GM11168 (cell line): Measurements from ENCODE around the gene ITGB4.
"Not testable (repeated sequence)": the region's sequence is repeated elsewhere in the genome, so short reads cannot be mapped to it uniquely, and the experiment has no call there.

ENCODE experiments used
- in situ Hi-C: fragments of 300-500 bp; cut with MboI; formaldehyde crosslinking; loops from one replicate; pipeline ENCODE4 v1.12.0; 2022; ENCODE audit warnings: low sequenced_read_pairs; ENCODE audit not compliant: unreplicated experiment

Gene ITGB4

DNA sequence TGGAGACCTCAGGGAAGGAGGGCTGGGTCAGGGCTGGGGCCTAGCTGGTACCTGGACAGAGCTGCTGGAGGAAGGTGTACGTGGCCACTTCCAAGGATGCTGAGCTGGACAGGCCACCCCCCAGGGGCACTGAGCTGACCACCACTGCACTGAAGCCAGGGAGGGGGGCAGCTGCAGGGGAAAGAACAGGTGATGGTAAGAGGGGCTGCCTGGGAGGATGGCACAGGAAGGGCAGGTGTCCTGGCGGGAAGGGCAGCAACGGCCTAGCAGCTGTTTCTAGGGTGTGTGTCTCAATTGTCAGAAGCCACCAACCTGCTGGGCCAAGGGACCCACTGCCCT is 42.0 kb downstream of the ITGB4 start:
- in situ Hi-C loops: no loop called here

DNA sequence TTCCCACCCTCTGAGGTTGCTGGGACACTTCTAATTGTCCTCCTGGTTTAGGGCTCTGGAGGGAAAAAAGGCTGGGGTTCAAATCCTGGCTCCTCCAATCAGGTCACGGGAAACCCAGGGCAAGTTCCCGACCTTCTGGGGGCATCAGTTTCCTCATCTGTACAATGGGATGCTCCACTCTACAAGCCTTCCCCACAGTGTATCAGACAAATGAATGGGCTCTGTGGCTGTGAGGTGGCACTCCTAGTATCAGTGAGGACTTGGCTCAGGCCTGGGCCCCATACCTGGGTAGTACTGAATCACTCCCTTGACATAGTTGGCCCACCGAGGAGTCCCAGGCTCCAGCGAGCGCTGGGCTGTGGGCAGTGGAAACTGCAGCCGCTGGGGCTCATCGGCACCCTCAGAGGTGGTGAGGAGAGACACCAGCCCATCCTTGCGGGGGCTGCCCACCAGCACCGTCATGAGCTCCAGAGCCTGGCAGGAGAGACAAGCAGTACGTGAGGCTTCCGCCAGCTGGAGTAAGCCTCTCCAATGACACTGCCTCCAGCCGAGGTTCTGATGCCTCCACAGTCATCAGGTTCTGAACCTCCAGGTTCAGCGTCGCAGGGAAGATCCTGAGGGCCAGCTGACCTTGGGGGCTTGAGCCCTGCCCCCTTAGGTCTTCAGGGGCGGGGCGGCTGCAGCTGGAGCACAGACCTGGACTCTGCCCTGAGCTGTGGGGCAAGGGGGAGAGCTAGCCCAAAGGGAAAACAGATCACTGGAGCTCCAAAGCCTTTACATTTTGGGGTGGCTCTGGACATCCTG is 42.6 kb downstream of the ITGB4 start:
- in situ Hi-C loops: no loop called here

DNA sequence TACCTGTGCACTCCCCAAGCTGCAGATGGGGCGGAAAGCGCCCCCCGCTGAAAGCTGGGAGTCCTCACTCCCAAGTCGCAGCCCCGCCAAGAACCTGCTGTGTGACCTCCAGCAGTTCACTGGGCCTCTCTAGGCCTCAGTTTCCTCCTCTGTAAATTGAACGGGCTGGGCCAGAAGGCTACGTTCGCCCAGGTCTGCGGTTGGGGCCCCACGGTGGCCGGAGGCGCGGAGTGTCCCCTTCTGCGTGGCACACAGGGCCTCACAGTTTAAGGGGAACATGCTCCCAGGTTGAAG is 43.1 kb downstream of the ITGB4 start:
- in situ Hi-C loops: no loop called here

DNA sequence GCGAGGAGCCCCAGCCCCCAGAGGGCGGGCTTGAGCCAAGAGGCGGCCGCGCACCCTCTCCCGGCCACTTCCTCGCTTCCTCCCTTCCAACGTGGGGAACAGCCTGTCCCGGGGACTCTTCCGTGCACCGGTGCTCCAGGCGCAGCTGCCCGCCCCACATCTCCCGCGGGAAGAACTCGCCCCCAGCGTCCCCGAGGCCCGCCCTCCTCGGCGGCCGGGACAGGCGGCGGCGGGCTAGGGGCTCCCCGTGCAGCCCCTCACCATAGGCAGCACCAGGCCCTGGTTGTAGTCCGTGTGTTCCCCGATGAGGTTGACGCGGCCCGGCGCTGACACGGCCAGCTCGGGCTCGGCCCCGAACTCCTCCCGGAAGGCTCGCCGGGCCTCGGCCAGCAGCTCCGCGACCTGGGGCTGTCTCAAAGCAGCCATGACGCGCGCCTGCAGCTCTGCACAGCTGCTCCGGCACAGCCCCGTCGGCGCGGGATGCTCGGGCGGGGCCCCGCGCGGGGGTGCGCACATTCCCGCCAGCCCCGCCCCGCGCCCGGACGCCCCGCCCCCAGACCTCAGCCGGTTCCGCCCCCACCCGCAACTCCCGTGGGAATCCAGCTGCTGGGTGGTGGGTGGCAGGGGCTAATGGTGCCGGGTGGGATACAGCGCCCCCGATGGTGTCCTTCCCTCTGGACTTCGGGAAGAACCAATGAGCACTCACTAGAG is 43.6 kb downstream of the ITGB4 start, which contains the start of gene GALK1:
Gene GALK1, minus strand, starts transcription at position 482 of the 711 bp plus-strand sequence. Its CDS starts 56 bp downstream, at position 426.
- in situ Hi-C loops: no loop called here

DNA sequence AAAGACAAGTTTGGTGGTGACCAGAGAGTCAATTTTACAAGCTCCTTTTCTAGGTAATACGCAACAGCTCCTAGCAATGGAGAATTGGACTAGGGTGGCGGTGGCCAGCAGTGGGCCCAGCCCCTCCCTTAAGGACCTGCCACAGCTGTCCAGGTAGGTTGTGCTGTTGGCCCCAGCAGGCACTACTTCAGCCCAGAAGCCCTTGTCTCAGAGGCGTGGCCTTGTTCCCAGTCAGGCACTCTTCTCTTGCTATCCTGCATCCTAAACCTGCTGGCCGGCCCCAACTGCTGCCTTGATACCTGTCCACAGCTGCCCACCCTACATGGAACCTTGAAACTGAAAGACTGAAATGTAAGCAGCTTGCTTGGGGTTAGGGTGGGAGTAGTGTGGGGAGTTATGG is 44.7 kb downstream of the ITGB4 start:
- in situ Hi-C loops: no loop called here

DNA sequence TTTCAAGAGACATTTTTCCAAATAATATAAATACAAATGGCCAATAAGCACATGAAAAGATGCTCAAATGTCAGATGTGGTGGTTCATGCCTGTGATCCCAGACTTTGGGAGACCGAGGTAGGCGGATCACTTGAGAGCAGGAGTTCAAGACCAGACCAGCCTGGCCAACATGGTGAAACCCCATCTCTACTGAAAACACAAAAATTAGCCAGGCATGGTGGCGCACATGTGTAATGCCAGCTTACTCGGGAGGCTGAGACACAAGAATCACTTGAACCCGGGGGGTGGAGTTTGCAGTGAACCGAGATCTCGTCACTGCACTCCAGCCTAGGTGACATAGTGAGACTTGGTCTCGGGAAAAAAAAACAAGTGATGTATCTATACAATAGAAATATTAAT is 46.6 kb downstream of the ITGB4 start:
- in situ Hi-C loops: no loop called here

DNA sequence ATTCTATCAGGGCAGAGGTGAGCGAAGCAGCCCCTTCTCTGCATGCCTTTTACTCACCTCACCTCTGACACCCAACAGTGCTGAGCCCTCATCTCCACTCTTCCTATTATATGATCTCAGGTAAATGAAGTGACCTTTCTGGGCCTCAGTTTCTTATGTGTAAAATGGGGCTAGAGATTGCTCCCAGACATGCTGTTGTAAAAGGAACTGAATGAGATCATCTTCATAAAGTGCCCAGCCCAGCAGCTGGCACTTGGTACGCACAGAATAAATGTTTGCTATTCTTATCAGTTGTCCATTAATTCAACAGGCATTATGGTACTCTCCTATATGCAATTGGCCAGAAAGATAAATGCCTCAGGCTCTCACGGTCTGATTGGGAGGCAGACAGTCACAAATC is 48.3 kb downstream of the ITGB4 start:
- in situ Hi-C loops: no loop called here

DNA sequence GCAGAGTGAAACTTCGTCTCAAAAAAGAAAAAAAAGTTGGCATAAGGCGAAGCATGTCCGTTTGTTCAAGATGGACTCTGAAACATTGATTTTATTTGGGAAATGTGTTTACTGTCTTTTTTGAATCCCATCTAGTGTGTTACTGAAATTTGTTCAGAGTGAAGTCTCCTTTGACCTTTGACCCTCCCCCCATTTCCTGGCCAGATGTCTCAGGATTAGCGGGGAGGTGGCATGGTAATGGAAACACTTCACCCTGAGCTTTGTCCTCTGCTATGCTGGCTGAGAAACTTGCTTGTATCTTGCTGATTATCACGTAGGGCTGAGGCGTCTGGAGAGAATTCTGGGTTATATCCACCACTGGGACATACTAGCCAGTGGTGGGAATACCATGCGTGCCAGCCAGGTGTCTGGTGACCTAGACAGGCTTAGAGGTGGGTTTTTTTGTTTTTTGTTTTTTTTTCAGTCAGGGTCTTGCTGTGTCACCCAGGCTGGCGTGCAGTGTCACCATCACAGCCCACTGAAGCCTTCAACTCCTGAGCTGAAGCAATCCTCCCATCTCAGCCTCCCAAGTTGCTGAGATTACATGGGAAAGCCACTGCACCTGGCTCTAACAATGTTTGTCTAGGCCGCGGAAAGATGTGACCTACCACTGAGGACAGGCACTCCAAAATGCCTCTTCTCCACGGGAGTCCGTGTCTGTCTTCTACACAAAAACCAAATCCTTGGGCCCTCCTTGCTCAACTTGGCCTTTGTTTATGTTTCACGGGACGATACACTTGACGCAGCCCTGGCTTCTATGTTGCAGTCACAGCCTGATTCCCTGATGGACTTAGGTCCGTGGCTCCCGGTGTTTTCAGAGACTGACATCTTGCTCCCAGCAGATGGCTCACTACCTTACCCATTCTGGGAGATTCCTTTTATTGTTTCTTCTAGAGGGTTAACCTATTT is 50.3 kb downstream of the ITGB4 start:
- in situ Hi-C loops: no loop called here

DNA sequence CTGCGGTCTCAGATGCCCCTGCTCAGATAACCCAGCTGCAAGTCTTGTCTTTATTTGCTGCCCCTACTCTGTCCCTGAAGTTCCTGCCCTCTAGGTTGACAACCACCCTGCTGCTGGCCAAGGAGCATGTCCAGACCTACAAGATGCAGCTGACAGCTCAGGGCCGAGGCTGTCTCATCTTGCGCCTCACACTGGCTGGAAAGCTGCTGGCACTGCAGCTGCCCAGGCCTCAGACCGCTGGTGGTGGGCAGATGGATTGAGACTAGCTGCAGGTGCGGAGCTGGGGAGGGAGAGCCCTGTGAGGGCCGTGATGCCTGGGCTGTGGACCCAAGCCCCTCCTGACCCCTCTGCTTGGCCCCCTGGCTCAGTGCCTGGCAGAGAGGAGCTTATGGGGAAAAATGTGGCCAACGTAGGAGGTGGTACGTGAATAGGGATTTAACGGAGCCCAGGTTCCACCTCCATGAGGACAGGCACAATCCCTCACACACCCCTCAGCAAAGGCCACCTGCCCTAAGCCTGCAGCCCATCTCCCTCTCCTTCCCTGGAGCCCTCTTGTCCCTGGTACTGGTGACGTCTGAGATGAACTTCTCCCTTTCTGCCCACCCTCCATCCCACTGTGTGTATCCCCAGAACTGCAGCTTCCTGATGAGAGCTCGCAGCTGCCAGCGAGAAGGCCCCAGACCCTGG is 52.0 kb downstream of the ITGB4 start:
- in situ Hi-C loops: no loop called here

DNA sequence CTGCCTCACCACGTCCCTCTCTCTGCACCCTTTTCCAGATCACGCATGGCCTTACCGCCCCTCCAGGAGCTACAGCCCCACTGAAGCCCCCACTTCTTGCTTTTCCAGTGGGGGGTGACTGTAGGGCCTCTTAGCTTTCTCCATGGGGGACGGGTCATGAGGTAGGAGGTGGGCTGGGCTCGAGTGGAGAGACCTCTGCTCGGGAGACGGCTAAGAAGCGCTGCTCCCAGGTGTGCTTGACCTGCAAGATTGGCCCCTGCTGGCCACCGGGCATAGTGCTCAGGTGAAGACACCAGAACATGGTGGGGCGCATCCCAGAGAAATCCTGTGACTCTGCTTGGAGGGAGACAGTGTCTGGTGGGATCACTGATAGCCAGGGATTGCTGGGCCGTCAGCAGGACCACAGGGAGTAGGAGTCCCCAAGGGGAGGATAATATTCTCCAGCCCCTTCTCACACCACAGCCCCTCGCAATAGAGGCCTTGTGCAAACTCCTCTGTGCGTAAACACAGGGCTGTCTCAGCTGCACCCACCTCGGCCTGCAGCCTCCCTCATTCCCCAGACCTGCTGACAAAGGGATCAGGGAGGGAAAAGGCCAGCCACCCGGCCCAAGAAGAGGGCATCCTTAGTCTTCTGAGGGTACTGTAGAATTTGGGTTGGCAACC is 52.7 kb downstream of the ITGB4 start:
- in situ Hi-C loops: no loop called here

DNA sequence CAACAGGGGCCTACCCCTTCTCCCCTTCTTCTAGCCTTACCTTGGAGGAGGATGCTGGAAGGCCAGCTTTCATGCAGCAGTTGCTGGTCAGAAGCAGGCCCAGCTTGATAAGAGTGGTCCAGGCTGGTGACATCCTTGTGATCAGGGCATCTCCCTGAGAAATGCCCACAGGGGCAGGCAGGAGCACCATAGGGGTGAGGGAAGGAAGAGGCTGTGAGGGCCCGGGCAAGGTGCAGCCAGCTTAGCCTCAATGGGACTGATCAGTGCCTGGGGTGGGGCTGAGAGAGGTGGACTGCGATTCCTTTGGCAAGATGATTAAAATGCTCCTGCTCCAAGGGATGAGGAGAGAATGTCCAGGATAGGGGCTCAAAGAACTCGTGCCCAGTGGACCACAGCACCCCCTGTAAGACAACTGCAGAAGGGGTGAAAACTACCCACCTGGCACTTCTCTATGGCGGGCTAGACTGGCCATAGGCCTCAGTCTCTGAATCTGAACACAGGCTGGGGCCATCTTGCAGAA is 53.3 kb downstream of the ITGB4 start:
- in situ Hi-C loops: no loop called here

DNA sequence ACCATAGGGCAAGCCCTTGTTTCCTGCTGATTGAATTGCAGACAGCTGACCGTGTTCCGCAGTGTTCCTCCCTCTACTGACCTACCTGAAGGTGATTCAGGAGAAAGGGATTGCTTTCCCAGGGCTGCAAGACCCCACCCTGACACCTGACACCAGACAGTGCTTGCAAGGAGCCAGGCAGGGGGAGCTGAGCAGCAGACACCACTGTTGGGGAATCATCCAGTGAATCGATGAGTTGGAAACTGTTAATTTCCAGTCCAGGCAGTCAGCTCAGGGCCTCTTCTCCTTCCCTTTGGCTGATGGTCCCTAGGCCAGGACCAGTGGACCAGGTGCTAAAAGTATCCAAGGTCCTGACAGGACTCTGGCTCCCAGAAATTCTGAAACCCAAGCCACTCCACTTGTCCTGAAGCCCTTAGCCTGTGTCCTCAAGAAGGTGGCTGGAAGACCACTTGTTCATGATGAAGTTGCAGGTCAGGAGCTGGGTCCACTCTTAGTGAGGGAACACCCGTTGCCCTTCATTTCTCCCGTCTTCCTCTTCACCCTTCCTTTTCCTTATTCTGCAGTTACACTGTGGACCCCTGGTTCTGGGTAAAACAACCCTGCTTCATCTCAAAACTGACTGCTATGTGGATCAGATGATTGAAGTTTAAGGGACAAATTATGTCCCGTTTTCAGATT is 53.9 kb downstream of the ITGB4 start:
- in situ Hi-C loops: no loop called here

DNA sequence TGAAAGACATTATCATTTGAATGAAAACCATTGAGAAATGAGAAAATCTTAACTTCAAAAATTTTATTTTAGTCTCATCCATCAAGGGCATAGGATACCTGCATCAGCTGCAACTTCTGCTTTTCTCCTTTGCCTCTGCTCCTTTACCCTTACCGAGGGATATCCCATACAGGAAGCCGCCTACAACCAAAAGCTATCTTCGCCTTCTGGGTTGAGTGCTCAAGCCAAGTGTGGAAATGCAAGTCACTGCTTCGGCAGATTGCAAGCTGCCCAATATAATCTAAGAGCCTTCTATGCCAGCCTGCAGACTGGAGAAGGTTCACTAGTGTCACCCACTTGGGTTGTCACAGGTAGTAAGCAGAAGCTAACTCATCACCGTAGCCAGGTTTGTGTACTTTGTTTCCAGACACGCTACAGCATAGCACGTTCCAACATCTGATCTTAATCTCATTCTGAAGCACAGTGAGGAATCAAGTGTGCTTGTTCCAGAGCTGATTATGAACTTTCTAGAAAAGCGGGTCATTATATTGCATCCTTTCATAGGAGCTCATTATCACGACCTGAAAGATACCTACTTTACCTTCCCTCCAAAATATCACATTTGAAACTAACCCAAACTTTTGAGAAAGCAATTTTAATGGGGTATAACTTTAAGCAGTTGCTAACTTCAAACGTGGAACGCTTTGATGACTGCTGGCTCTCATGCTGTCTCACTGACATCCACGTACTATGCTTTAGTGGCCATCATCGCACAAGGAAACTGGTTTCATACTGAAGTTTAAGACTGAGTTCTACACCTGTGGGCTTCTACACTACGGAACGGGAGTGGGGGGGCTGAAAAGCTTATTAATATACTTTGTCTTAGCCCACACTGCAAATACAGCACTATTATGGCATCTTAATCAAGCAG is 55.4 kb downstream of the ITGB4 start:
- in situ Hi-C loops: no loop called here

DNA sequence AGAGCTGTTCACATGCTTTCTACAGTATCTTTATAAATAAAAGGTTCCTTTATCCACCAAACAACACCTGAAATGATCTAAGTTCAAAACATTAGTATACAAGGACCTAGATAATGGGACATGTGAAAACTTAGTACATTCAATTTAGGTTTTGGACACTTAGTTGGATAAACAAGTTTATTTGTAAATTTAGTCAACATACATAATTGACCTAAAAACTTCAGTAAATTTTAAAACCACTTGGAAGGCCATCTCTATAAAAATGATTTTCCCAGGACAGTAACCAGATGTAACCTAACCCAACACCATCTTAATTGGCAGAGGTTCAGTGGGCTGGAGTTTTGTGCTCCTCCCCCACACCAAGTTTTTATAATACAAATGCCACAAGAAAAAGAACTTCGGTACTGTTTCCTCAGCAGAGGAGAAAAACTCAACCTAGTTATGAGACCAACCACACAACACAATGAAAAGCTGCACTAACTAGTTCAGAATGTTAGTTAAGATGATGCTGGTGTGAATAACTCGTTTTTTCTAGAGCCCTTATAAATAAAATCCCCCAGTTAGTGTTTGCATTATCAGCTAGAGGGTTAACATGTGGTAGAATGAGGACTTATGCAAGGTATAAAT is 56.1 kb downstream of the ITGB4 start:
- in situ Hi-C loops: no loop called here

DNA sequence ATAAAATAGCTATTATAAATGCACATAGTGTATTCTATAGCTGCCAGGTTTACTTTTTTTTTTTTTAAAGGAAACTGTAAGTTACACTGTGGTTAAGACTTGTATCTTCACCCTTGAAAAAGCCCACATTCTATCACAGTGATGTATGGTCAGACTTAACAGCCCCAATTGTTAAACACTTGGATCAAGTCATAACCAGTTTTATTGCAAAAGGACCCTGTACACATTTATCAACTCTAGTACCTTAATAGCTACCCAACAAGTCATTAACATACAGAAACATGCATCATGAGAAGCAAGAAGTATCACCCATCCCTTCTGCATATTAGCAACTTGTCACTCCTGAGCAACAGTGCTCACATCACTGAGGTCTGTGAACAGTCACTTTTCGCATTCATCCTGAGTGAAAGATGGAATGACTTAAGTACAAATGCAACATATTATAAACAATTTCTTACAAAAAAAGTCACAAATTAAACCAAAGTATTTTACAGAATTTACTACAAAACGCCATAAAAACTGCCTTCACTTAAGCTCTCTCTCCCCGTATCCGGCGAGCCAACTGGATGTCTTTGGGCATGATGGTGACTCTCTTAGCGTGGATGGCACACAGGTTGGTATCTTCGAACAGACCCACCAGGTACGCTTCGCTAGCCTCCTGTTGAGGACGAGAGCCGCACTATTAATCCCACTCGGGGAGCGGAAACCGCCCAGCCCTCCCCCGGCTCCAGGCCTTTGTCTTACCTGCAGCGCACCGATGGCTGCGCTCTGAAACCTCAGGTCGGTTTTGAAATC is 57.0 kb downstream of the ITGB4 start:
- in situ Hi-C loops: not testable (repeated sequence)

DNA sequence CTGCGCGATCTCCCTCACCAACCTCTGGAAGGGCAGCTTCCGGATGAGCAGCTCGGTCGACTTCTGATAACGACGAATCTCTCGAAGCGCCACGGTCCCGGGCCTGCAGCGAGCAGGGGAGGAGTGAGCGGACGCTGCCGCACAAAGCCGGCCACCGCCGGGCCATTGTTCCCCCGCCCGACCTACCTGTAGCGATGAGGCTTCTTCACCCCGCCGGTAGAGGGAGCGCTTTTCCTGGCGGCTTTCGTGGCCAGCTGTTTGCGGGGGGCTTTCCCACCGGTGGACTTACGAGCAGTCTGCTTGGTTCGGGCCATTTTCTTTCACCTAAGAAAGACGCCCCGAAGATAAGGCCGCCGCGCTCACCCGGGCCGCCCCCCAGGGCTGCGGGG is 57.6 kb downstream of the ITGB4 start:
- in situ Hi-C loops: no loop called here
